Activated CD4-positive, alpha-beta T cell treated with anti-CD3 and anti-CD28 coated beads for 24 hours (primary cell): ENCODE measurements around the gene CCDC77.

Source experiments
- DNase-seq, 2 donors: peaks; one replicate each; pipeline ENCODE4 v3.0.0-alpha.2; 2020; ENCODE audit warnings: low read depth in 2 of 2

Gene CCDC77

DNA sequence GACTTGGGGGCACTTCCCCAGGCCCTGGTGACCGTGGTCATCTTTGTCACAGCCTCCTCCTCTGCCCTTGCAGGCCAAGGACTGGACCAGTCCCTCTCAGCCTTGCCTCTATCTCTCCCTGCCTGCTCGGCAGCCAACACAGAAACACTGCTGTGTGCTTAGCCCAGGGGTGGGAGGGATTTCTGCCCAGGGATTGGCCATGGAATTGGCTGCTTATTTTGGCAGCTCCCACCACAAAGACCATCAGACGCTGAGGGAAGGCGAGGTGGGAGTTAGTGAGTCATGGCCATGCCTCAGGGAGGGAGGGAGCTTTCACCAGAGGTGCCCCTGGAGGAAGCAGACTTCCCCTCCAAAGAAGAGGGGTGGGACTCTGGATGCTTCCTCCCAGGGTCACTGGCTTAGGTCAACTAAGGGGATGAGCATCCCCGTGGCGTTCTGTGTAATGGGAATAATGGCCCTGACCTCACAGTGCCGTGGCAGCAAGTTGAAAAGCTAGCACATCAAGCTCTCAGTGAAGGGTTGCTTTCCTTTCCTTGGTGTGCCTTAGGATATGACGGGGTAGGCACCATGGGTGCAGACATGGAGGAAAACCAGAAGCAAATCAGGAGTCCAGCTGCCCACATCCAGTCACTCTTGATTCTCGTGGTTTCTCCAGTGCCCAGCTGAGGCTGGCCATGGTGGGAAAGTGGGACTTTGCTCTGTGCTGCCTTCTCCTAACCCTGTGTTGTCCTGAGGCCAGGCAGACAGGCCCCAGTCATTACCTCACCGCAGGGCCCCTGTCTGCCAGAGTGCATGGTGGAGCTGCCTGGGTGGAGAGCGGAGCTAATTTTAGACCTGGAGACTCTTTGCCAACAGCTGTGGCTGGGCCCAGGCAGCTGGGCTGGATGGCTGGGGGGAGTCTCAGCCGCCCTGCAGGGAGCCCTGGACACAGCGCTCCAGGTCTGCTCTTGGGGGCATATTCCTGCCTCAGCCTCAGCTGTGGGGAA lies 79.7 kb downstream of the CCDC77 start:
- DNase-seq: no peak

GRCh38 chr12:482061-482460 lies 80.6 kb downstream of the CCDC77 start:
- no peak for DNase-seq

- DNase-seq: no peak
Observed at GRCh38 chr12:484096-484495, 82.7 kb downstream of the CCDC77 start.

GRCh38 chr12:490260-490659 lies 88.8 kb downstream of the CCDC77 start:
- DNase-seq: no peak
